Endothelial cell (in vitro differentiated cells): ENCODE data around the gene NUMBL. TPM values are rescaled to one million over a fixed set of nuclear protein-coding genes. Genes with fewer than 3 reads are reported as not detected.
A peak's percentile ranks its signal among the peaks of the same experiment; 100 is the strongest.
"Not testable (repeated sequence)": the region's sequence is repeated elsewhere in the genome, so short reads cannot be mapped to it uniquely, and the experiment has no call there.

Experiments used
- DNase-seq: peaks from one replicate; pipeline ENCODE4 v3.0.0; 2021; ENCODE audit warnings: low spot score
- H3K27ac Mint-ChIP-seq: one replicate; pipeline ENCODE4 v1.8.0; 2021; ENCODE audit warnings: mixed read lengths, inconsistent platforms; ENCODE audit not compliant: unreplicated experiment
- H3K27me3 Mint-ChIP-seq: one replicate; pipeline ENCODE4 v1.8.0; 2021; ENCODE audit warnings: mild to moderate bottlenecking, moderate library complexity, mixed read lengths, inconsistent platforms; ENCODE audit not compliant: unreplicated experiment
- H3K36me3 Mint-ChIP-seq: one replicate; pipeline ENCODE4 v1.8.0; 2021; ENCODE audit warnings: mild to moderate bottlenecking, low read depth, mixed read lengths, inconsistent platforms; ENCODE audit not compliant: unreplicated experiment
- H3K4me1 Mint-ChIP-seq: one replicate; pipeline ENCODE4 v1.8.0; 2021; ENCODE audit warnings: mild to moderate bottlenecking, mixed read lengths, inconsistent platforms; ENCODE audit not compliant: unreplicated experiment
- H3K4me3 Mint-ChIP-seq: one replicate; pipeline ENCODE4 v1.8.0; 2021; ENCODE audit warnings: mild to moderate bottlenecking, mixed read lengths, inconsistent platforms; ENCODE audit not compliant: unreplicated experiment
- H3K9me3 Mint-ChIP-seq: one replicate; pipeline ENCODE4 v1.8.0; 2021; ENCODE audit warnings: mixed read lengths, inconsistent platforms; ENCODE audit not compliant: unreplicated experiment
- total RNA-seq: library from RNA; stranded (reverse); fragmentation: NEBNext Ultra II Directional; extraction: Animal tissue kit (Norgen Biotek cat#: 25700); gene quantifications from one replicate; pipeline ENCODE4 v1.2.1, GENCODE V29; 2021; ENCODE audit not compliant: unreplicated experiment
- TF ChIP-seq, protein P1 (sequence below): fragments of 200-600 bp; sonication (generic); IDR thresholded peaks from one replicate; pipeline ENCODE4 v1.5.0; 2021; ENCODE audit warnings: antibody characterized with exemption; ENCODE audit not compliant: unreplicated experiment

NUMBL gene
- total RNA-seq, 1 donor from 2014 or later, result 10.0 TPM

DNA sequence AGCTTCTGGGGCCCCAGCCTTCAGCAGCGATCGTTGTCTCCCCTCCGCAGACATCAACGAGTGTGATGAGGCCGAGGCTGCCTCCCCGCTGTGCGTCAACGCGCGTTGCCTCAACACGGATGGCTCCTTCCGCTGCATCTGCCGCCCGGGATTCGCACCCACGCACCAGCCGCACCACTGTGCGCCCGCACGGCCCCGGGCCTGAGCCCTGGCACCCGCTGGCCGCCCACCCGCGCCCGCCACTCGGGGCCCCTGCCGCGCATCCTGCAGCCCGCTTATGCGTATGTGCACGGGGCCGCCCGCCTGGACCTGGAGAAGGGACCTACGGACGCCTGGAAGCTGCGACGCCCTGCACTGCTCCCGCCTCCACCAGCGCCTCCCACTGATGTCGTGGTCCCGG, 61.1 kb downstream of the NUMBL start:
- Mint-ChIP-seq H3K27ac (no peak overlapping the region), H3K36me3 (peaks cover 30% of the 10 kb centered on the region), H3K9me3 (peaks cover 4% of the 10 kb centered on the region), H3K4me1 (peaks cover 2% of the 10 kb centered on the region), H3K27me3 (peaks cover 12% of the 10 kb centered on the region), H3K4me3 (no peak overlapping the region)
- TF ChIP-seq, protein P1, sequence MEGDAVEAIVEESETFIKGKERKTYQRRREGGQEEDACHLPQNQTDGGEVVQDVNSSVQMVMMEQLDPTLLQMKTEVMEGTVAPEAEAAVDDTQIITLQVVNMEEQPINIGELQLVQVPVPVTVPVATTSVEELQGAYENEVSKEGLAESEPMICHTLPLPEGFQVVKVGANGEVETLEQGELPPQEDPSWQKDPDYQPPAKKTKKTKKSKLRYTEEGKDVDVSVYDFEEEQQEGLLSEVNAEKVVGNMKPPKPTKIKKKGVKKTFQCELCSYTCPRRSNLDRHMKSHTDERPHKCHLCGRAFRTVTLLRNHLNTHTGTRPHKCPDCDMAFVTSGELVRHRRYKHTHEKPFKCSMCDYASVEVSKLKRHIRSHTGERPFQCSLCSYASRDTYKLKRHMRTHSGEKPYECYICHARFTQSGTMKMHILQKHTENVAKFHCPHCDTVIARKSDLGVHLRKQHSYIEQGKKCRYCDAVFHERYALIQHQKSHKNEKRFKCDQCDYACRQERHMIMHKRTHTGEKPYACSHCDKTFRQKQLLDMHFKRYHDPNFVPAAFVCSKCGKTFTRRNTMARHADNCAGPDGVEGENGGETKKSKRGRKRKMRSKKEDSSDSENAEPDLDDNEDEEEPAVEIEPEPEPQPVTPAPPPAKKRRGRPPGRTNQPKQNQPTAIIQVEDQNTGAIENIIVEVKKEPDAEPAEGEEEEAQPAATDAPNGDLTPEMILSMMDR, result no peak
- no peak for DNase-seq

DNA sequence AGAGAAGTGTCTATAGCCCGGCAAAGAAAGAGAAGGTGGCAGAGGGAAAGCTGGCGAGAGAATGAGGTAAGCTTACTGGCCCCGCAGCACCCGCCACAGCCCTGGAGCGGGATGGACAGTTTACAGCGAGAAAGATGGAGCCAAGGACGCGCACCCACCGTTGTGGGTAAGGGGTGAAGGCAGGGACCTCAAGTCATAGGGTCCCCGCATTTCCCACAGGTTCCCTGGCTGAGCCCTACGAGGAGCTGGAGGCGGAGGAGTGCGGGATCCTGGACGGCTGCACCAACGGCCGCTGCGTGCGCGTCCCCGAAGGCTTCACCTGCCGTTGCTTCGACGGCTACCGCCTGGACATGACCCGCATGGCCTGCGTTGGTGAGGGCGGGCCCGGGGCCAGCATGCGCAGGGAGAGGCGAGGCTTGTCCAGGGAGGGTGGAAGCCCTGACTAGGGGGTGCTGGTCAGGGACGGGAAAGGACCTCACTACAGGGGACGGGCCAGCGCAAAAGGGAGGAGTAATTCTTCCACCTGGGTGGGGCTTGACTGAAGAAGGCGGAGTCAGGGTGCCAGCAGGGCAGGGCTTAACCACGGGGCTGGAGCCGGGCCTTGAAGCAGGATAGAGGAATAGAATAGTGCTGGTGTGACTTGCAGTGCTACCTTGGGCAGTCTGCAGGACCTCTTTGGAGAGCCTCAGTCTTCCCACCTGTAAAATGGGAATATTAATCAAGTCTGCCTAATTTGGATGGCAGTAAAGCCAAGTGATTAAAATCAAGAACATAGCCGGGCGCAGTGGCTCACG, 62.8 kb downstream of the NUMBL start:
- Mint-ChIP-seq H3K9me3 (peaks cover 4% of the 10 kb centered on the region), H3K4me1 (peaks cover 6% of the 10 kb centered on the region), H3K27me3 (peaks cover 13% of the 10 kb centered on the region), H3K27ac (no peak overlapping the region), H3K36me3 (peaks cover 38% of the 10 kb centered on the region), H3K4me3 (no peak overlapping the region)
- DNase-seq, result no peak
- TF ChIP-seq, protein P1, result no peak

DNA sequence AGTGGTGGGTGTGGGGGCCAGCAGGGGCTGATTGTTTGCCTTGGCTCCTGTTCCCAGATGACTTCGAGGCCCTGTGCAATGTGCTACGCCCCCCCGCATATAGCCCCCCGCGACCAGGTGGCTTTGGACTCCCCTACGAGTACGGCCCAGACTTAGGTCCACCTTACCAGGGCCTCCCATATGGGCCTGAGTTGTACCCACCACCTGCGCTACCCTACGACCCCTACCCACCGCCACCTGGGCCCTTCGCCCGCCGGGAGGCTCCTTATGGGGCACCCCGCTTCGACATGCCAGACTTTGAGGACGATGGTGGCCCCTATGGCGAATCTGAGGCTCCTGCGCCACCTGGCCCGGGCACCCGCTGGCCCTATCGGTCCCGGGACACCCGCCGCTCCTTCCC, 63.5 kb downstream of the NUMBL start:
- TF ChIP-seq, protein P1, result no peak
- H3K36me3 Mint-ChIP-seq, result peaks cover 41% of the 10 kb centered on the region
- H3K4me3 Mint-ChIP-seq, result peak overlapping the region; percentile 31
- DNase-seq, result no peak
- peaks cover 13% of the 10 kb centered on the region for H3K27me3 Mint-ChIP-seq
- H3K27ac Mint-ChIP-seq, result no peak overlapping the region
- peaks cover 4% of the 10 kb centered on the region for H3K9me3 Mint-ChIP-seq
- H3K4me1 Mint-ChIP-seq, result peaks cover 6% of the 10 kb centered on the region

DNA sequence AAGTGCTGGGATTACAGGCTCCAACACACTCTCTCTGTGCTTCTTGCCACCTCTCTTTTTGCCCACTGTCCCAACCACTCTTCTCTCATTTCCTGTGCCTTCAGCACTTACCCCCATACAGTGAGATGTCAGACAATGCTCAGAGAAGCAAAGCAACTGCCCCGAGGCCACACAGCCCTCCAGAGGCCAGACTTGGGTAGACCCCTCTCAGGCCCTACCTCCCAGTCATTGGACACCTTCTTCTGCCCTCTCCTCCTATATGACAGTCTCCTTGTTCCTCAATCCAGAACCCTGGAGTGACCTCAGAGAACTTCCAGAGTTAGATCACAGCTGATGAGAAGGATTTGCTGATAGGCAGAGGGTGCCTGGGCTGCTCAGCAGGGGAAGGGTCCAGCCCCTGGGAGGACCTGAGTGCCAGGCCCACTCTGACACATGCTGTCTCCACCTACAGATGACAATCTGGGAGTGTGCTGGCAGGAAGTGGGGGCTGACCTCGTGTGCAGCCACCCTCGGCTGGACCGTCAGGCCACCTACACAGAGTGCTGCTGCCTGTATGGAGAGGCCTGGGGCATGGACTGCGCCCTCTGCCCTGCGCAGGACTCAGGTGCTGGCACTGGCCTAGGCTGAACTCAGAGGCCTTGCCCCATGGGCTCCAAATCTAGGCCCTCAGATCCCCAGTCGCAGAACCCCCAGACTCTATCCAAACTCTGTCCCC, 64.9 kb downstream of the NUMBL start:
- H3K4me3 Mint-ChIP-seq, result peak overlapping the region; percentile 43
- DNase-seq, result no peak
- TF ChIP-seq, protein P1, result no peak
- H3K9me3 Mint-ChIP-seq, result peaks cover 4% of the 10 kb centered on the region
- no peak overlapping the region for H3K27ac Mint-ChIP-seq
- H3K4me1 Mint-ChIP-seq, result peaks cover 6% of the 10 kb centered on the region
- peaks cover 15% of the 10 kb centered on the region for H3K27me3 Mint-ChIP-seq
- peaks cover 48% of the 10 kb centered on the region for H3K36me3 Mint-ChIP-seq

DNA sequence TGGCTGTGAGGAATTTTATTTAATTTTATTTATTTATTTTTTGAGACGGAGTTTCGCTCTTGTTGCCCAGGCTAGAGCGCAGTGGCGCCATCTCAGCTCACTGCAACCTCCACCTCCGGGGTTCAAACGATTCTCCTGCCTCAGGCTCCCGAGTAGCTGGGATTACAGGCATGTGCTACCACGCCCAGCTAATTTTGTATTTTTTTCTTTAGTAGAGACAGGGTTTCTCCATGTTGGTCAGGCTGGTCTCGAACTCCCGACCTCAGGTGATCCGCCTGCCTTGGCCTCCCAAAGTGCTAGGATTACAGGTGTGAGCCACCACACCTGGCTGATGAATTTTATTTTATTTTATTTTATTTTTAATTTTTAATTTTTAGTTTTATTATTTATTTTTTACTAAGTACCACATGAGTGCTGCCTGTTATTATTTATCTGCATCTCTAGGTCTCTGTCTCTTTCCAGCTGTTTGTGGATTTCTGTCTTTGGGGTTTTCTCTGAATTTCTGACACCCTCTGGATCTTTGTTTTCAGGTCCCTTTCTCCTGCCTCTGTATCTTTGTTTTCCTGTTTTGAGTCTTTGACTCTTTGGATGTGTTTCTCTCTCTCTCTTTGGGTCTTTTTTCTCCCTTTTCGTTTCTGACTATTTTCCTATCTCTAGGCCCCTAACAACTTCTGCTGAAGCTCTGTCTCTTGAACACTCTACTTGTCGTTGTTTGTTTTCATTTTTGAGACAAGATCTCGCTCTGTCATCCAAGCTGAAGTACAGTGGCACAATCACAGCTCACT, 65.9 kb downstream of the NUMBL start:
- H3K9me3 Mint-ChIP-seq, DNase-seq, H3K4me3 Mint-ChIP-seq, H3K4me1 Mint-ChIP-seq: not testable (repeated sequence)
- Mint-ChIP-seq H3K36me3 (peaks cover 48% of the 10 kb centered on the region), H3K27ac (peak overlapping the region; percentile 7), H3K27me3 (peaks cover 14% of the 10 kb centered on the region)
